HT1080 (cell line): ENCODE results near the gene SCYGR3. TPM values are rescaled to one million over a fixed set of nuclear protein-coding genes. Genes with fewer than 3 reads are reported as not detected.

Source experiments
- DNase-seq: peaks from one replicate; pipeline ENCODE4 v3.0.0-alpha.2; 2015; ENCODE audit warnings: low read depth
- polyA plus RNA-seq, 2 experiments: library from polyadenylated mRNA; depleted of rRNA; stranded (reverse); fragments of >200 nt; gene quantifications; 2 replicates each; pipeline ENCODE4 v1.2.3, GENCODE V29; 2015
- total RNA-seq: library from RNA; depleted of rRNA; stranded (reverse); fragments of >200 nt; shearing (Covaris generic); gene quantifications from 2 replicates; pipeline ENCODE4 v1.2.3, GENCODE V29; 2014; rRNA removed

SCYGR3 gene
- total RNA-seq = not detected in 2 replicates
- not detected in 2 replicates for polyA plus RNA-seq (2015; cell fraction: cytosol; rRNA removed)
- polyA plus RNA-seq (2015; cell fraction: nucleus; rRNA removed) = not detected in 2 replicates

- no peak for DNase-seq
Observed at GRCh38 chr2:227614740-227615139, at the start of gene SCYGR3. Gene SCYGR3, minus strand, starts transcription at chr2:227614840. Its CDS starts 0 bp downstream, at chr2:227614840.

GRCh38 chr2:227661827-227662226, 47.2 kb upstream of the SCYGR3 start:
- DNase-seq = no peak

GRCh38 chr2:227661025-227661649, 46.5 kb upstream of the SCYGR3 start:
- no peak for DNase-seq

GRCh38 chr2:227657199-227657845, 42.7 kb upstream of the SCYGR3 start:
- no peak for DNase-seq

GRCh38 chr2:227655454-227655853, 40.8 kb upstream of the SCYGR3 start:
- DNase-seq = peak; percentile 81

- no peak for DNase-seq
Observed at GRCh38 chr2:227654426-227654825, 39.8 kb upstream of the SCYGR3 start.

- DNase-seq = no peak
Observed at GRCh38 chr2:227653419-227653818, 38.8 kb upstream of the SCYGR3 start.

GRCh38 chr2:227643990-227644551, 29.4 kb upstream of the SCYGR3 start:
- no peak for DNase-seq

- no peak for DNase-seq
Observed at GRCh38 chr2:227642656-227643055, 28.0 kb upstream of the SCYGR3 start.

GRCh38 chr2:227634201-227634600, 19.6 kb upstream of the SCYGR3 start:
- no peak for DNase-seq

- no peak for DNase-seq
Observed at GRCh38 chr2:227632827-227633226, 18.2 kb upstream of the SCYGR3 start.

GRCh38 chr2:227630322-227630721, 15.7 kb upstream of the SCYGR3 start:
- no peak for DNase-seq

GRCh38 chr2:227629435-227629834, 14.8 kb upstream of the SCYGR3 start:
- no peak for DNase-seq

GRCh38 chr2:227627769-227628168, 13.1 kb upstream of the SCYGR3 start:
- no peak for DNase-seq

GRCh38 chr2:227626580-227627151, 12.0 kb upstream of the SCYGR3 start:
- DNase-seq = no peak

GRCh38 chr2:227625420-227625819, 10.8 kb upstream of the SCYGR3 start:
- DNase-seq = no peak

GRCh38 chr2:227623226-227623625, 8.6 kb upstream of the SCYGR3 start:
- DNase-seq = peak; percentile 66

- DNase-seq = no peak
Observed at GRCh38 chr2:227617316-227618230, 2.9 kb upstream of the SCYGR3 start, which contains the start of gene SCYGR4. Gene SCYGR4, plus strand, starts transcription at chr2:227617498. Its CDS starts 0 bp downstream, at chr2:227617498.

GRCh38 chr2:227616631-227617030, 2.0 kb upstream of the SCYGR3 start:
- DNase-seq = no peak

- DNase-seq = no peak
Observed at GRCh38 chr2:227615906-227616305, 1.3 kb upstream of the SCYGR3 start.

GRCh38 chr2:227615181-227615580, 541 bp upstream of the SCYGR3 start:
- no peak for DNase-seq
